HG03280 (cell line): ENCODE results near the gene RAE1.

ENCODE experiments used
- ATAC-seq: cut with Tn5 transposase; IDR thresholded peaks from one replicate; pipeline ENCODE4 v1.9.1; 2021; ENCODE audit warnings: mild to moderate bottlenecking, moderate library complexity; ENCODE audit not compliant: unreplicated experiment

The RAE1 gene, protein sequence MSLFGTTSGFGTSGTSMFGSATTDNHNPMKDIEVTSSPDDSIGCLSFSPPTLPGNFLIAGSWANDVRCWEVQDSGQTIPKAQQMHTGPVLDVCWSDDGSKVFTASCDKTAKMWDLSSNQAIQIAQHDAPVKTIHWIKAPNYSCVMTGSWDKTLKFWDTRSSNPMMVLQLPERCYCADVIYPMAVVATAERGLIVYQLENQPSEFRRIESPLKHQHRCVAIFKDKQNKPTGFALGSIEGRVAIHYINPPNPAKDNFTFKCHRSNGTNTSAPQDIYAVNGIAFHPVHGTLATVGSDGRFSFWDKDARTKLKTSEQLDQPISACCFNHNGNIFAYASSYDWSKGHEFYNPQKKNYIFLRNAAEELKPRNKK

DNA sequence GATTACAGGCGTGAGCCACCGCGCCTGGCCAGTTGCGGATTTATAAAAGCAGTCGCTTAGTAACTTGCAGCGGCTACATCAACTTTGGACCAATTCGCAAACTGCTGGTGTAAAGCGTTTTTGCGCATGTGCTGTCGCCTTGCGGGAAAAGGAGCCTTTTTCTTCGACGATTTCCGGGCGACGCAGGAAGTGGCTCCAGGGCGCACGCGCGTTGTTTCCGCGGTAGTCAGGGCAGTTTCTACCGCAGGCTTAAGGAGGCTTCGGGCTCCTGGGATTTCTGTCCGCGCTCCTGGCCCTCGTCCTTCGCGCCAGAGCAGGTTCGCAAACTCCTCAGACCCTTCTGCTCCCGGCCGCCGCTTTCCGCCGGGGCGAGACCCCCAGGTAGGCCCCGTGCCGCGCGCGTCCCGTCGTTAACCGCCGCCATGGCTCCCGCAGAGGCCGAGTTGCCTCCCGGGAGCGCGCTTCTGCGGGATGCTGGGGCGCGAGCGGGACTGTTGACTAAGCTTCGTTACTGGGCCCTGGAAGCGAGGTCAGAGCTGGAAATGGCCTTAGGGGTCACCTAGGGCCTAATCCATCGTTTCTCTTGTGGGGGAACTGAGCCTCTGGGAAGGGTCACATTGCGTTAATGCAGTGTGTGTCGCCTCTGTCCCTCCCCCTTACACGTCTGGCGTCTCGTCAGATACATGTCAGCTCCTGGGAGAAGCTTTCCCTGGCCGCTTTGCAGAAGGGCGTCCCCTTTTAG, at the start of gene RAE1:
TSS of gene RAE1 (plus strand) at position 214 of the 742 bp plus-strand sequence. CDS start 2,784 bp downstream, outside the sequence.
- ATAC-seq, result peak; percentile 74

DNA sequence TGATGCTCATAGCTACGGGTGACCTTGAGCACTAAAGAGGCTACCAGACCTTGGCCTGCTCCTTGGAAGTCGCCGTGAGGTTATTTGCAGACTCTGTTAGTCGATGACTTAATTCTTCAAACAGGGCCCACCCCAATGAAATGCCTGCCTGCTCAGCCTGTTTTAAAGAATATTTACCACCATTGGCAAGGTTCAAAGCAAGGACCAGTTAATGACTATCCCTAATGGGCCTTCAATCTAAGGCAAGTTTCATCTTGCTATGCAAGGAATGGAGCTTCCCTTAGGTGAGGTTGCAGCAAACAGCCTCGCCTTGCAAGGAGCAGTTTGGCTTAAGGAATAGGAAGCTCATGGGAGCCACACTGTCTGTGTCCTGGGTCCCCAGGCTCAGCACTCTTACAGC, 44.3 kb upstream of the RAE1 start:
- no peak for ATAC-seq

DNA sequence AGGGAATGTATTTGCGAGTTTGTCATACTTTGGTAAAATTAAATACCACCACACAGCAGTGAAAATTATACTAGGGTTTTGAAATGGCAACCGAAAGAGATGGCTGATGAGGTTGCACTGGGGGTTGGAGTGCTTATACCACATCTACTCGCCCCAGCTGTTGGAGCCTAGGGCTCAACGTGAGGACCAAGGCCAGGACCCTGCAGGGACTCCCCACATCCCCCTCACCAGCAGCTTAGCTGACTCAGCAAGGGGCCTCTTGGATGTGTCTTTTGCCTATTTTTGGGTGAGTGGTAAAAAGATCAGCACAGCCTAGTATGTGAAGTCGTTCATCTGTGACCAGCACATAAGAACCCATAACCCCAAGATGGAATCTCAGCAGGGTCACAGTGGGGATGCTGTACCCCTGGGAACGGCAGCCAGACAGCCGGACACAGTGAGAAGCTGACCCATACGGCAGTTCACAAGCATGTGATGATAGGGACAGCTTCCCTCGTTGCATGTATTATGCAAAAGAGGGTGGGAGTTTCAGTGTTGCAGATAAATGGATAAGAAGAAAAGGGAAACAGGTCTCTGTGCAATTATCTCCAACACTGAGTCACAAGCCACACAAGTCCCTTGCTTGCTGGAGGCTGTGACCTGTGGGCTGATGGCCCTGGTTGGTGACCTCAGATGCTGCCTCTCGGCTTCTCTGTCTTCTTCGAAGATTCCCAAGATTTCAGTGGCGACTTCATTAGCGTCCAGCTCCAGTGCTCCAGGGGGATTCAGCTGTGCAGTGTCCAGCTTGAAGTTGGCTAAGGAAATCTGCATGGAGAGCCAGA, 42.4 kb upstream of the RAE1 start:
- ATAC-seq, result no peak

DNA sequence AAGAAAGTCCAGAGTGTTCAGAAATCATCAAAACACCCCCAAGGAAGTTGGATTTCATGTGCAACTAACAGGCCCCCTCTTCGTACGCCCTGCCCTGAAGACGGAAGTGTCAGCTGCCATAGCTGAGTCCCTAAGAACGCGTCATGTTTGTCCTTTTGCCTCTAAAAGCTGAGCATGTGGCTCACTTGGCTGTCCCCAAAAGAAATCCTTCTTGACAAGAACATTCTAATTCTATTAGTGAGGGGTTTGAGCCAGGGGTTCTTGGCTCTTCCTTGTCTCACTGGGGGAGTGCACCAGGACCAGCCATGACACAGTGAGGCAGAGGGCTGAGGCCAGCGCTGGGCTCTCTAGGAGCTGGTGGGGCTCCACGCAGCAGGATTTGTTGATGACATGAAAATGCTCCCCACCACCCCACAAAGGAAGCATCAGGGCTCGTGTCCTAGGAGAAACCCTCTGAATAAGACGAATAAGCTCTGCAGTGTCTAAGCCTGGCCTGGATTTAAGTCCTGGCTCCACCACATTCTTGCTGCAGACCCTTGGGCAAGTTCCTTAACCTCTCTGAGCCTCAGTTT, 41.4 kb upstream of the RAE1 start:
- no peak for ATAC-seq

DNA sequence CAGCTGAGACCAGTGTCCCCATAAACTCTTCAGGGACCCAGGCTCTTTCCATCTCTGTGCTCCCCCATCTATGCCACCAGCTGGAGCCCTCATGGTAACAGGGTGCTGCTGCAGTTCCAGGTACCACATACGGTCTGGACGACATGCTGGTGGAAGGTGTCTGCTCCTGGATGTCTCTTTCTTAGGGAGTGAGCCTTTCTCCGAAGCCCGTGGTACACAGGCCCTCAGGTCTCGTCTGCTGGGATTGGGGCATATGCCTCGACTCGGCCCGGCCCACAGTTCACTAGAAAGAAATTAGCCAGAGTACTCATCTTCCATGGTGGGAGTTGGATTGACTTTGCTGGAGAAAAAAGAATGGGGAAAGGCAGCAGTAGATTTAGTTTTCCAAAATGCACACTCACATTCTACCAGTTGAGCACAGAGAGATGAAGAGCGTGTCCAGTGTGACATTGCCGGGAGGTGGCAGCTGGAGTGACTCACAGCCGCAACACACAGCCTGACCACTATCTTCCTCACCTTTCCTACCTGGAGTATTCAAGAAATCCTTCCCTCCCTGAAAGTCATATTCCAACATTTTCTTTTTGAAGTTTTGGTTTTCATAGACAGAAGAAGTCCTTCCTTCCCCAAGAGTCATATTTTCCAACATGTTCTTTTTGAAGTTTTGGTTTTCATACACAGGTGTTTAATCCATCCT, 40.1 kb upstream of the RAE1 start:
- ATAC-seq, result no peak

DNA sequence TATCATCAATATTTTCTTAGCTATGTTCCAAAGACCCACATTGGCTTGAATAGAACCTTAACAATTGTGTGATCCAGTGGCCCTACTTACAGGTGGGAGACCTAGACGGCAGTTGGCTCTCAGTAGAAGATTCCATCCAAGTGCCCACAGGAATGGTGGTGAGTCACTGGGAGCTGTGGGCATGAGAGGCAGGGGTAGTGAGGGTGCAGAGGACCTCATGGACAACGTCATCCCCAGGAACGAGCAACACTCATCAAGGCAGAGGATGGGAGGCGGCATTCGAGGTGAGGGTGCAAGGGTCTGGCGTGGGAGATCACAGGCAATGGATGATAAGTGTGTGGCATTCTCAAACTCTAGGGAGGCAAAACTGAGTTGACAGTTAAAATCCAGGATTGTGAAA, 38.9 kb upstream of the RAE1 start:
- ATAC-seq, result no peak

DNA sequence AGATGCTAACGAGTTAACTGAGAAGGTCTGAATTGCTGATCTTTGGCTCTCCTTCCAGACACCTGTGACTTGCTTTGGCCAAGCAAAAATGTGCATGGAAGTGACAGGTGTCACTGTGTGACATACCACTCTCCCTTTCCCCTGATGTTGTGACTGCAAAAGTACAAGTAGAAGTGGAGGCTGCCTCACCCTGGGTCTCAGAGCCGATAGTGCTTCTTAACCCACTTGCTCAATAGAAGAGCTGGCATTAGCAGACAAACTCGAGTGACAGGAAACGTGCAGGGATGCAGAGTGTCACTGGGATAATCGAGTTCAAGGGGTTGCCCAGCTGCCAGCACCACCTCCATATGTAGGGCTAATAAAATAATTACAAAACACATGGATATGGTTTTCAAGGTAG, 37.8 kb upstream of the RAE1 start:
- no peak for ATAC-seq

DNA sequence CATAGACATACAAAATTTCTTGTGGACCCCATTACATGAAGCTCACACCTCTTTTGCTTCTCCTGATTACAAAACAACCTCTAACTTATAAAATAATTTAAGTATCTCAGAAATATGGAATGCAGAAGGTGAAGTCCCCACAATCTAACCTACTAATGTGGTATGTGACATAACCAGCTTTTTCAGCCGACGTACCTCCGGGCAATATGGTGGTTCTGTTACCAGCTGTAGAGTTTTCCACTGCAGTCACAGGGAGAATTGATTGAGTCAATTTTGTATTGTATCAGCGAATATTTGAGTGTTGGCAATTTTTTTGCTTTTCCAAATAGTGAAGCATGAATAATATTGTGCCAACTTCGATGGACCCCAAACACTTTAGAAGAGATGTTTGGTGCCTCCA, 37.1 kb upstream of the RAE1 start:
- no peak for ATAC-seq

DNA sequence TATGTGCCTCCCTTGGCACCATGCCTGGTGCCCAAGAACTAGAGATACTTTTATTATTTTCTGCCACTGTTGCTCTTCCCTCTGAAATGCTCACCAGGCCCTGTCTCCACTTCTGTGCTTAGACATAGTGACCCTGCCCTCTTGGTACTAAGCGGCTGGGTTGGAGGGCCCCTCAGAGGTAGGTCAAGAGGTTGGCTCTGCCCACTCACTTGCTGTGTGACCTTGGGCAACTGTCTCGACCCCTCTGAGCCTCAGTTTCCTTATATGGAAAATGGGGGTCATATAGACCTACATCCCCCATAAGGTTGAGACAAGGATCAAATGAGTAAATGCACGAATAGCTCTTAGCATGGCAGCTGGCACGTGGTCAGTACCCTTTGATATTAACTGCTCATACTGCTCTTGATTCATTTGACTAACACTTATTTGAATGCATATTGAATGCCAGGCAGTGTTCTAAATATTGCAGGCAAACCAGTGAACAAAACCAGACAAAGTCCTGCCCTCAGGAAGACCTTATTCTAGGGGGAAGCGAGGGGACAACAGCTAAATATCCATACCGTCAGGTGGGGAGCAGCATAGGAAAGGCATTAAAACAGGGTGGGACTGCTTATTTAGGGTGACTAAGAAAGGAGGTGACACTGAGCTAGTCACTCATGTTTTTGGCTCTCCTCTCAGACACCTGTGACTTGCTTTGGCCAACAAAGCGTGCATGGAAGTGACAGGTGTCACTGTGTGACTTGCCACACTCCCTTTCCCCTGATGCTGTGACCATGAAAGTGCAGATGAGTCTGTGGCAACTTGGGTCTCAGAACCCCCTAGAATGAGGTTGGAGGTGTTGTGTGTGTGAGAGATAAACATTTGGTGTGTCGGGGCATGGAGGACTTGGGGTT, 35.7 kb upstream of the RAE1 start:
- no peak for ATAC-seq

DNA sequence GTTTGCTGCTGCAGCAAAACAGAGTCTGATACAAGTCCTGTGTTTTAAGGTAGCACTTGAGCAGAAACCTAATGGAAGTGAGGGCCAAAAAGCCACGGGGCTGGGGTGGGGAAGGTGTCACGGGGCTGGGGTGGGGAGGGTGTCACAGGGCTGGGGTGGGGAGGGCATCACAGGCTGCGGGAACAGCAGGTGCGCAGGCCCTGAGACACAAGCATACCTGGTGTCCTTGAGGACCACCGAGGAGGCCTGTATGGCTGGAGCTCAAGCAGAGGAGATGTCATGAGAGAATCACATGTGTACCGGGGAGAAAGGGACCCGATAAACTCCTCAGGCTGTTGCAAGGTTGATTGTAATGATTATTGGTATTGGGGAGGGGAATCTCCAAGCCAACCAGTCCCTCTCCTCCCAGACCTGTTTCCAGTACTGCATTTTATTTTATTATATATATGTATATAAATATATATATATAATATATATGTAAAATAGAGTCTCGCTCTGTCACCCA, 35.0 kb upstream of the RAE1 start:
- ATAC-seq, result no peak

DNA sequence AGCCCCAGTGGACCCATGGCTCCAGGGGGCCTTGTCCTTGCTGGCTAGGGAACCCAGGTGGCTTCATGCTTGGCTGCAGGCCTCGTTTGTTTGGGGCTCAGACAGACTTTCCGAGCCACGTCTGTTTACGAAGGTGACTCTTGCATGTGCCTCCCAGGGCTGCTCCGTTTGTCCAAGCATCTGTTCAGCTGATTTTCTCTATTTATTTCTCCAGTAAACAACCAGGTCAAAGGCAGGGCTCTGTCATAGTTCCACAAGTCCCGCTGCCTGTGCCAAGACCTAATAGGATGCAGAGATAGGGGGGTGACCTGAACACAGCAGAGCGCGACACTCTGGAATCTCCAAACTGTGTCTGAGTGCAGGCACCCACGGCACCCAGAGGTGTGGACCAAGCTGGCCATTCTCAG, 34.3 kb upstream of the RAE1 start:
- ATAC-seq, result no peak

DNA sequence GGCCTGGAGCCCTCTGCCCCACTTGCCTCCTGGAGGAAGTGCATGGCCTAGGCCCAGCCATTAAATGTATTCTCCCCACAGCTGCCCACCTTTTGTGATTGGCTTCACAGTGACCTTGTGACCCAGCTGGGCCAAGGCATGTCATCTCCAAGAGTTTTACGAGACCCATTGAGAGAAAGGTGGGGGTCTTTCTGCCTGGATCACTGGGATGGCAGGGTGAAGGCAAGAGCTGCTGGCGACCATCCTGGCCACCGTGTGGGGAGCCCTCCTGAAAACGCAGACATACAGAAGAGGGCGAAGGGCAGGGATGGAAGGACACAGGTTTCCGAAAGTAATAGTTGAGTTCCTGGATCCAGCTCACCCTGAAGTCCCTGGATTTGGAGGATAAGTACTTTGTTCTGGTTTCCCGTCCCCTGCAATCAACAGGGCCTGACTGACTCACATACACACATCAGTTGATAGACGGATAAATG, 33.7 kb upstream of the RAE1 start:
- ATAC-seq, result no peak

DNA sequence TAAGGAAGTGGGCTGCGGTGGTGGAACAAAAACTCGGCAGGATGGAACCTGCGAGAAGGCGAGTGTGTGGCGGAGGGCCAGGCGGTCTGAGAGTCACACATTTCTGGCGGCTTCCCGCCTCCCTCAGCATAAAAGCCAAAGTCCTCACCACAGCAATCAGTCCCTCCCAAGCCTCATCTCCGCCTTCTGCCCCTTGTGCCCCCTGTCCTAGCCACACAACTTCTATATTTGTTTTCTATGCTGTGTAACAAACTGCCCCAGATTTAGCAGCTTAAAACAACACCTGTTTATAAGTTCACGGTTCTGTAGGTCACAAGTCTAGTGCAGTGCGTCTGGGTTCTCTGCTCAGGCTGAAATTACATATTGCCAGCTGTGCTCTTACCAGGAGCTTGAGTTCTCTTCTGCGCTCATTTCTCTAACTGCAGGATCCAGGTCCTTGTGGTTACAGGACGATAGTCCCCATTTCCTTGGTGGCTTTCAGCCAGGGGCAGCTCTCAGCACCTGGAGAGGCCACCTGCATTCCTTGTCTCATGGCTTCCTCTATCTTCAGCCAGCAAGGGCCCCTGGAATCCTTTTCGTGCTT, 33.2 kb upstream of the RAE1 start:
- no peak for ATAC-seq

DNA sequence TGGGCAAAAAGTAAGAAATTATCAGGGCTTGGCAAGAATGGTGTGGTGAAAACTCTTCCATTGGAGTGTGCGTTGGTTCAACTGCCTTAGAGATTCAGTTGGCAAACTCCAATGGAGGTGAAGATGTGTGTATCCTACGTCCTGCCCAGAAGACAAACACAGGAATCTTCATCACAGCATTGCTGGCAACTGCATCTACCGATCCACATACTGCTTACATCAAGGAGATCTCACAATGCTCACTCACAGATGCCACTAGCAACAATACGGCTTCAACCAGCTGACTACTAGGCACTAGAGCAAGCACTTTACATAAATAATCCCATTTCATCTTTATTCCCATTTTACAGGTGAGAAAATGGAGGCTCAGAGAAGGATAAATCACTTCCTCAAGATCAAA, 31.5 kb upstream of the RAE1 start:
- ATAC-seq, result no peak

DNA sequence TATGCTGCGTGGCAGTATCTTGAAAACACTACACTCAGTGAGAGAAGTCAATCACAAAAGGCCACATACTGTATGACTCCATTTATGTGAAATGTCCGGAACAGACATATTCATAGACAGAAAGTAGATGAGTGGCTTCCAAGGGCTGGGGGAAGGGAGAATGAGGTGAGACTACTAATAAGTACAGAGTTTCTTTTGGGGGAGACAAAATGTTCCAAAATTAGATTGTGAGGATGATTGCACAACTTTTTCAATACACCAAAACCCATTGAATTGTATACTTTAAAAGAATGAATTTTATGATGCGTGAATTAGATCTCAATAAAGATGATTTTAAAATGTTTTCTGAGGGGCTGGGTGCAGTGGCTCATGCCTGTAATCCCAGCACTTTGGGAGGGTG, 30.7 kb upstream of the RAE1 start:
- ATAC-seq, result no peak

DNA sequence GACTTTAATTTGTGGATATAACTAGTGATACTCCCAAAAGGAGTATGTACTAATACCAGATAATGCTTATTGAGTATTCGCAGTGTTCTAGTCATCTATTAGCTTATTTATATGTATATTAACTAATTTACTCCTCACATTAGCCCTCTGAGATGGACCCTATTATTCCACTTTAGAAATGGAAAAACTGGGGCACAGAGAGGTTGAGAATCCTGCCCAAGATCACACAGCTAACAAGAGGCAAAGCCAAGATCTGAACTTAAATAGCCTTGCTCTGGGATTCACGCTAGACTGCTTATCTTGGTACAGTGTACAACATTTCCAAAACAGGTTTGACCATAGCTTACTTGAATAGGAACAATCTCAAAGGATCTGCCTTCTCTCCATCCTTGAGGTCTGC, 29.9 kb upstream of the RAE1 start:
- ATAC-seq, result no peak

DNA sequence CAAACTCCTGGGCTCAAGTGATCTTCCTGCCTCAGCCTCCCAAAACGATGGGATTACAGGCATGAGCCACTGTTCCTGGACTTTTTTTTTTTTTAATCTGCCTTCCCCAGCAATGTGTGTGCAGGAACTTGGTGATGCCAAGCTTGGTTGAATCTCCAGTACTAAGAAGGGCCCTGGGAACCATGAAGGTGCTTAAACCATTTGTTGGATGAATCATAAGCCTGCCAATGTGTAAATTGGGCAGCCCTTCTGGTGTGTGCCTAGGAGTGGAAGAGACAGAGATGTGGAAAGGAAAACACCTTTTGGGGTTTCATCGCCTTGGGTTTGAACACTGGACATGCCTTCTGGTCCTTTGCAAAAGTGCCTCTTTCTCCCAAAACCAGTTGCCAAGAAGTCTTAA, 28.6 kb upstream of the RAE1 start:
- no peak for ATAC-seq

DNA sequence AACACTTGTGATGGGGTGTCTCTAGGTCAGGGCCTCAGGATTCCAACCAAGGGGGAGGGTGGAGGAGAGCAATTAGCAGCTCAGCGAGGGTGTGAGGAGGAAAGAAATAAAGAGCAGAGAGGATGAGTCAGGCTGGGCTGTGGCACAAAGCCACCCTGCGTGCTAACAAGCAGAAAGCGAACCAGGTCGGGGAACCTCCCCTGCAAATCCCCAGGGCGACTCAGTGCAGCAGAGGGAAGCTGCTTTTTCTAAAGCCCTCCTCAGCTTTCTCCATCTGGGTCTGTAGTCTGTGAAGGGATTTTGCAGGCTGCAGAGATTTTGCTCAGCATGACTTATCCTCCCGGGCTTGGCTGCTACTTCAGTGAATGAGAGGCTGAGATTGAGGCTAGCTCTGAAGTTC, 28.0 kb upstream of the RAE1 start:
- ATAC-seq, result no peak
